ENCODE measurements around the gene KNCN. TPM values are rescaled to one million over a fixed set of nuclear protein-coding genes. Genes with fewer than 3 reads are reported as not detected.

KNCN gene
- total RNA-seq, 1 donor from 2014 or later: not detected

DNA sequence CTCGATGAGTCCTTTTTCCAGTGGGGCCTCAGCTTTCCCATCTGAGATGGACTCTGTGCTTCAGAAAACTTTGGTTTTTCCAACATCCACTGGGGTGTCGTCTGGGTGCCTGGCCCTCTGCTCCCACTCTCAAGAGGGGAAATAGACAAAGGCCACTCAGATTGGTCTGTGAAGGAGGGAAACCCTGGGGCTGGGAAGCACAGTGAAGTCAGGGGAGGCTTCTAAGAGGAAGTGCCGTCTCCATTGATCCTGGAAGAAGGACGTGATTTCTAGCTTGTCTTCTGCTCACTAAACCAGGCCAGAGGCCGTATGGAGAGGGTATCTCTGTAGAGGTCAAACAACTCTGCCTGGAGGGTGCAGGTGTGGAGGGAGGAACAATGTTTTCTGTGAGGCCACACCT is 5.2 kb downstream of the KNCN start:
- Mint-ChIP-seq H3K4me3 (no peak overlapping the region), H3K36me3 (no peaks in the 10 kb centered on the region), H3K27me3 (ENCODE audit: low read depth) (peaks cover 86% of the 10 kb centered on the region), H3K27ac (no peak overlapping the region), H3K4me1 (peaks cover 2% of the 10 kb centered on the region), H3K9me3 (no peaks in the 10 kb centered on the region)
- DNase-seq (ENCODE audit: low spot score in 2 of 2, unreplicated experiment in 2 of 2): no peak
- TF ChIP-seq, protein P1, sequence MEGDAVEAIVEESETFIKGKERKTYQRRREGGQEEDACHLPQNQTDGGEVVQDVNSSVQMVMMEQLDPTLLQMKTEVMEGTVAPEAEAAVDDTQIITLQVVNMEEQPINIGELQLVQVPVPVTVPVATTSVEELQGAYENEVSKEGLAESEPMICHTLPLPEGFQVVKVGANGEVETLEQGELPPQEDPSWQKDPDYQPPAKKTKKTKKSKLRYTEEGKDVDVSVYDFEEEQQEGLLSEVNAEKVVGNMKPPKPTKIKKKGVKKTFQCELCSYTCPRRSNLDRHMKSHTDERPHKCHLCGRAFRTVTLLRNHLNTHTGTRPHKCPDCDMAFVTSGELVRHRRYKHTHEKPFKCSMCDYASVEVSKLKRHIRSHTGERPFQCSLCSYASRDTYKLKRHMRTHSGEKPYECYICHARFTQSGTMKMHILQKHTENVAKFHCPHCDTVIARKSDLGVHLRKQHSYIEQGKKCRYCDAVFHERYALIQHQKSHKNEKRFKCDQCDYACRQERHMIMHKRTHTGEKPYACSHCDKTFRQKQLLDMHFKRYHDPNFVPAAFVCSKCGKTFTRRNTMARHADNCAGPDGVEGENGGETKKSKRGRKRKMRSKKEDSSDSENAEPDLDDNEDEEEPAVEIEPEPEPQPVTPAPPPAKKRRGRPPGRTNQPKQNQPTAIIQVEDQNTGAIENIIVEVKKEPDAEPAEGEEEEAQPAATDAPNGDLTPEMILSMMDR (IDR thresholded peaks at IDR 0.05; ENCODE audit: unreplicated experiment): no peak

DNA sequence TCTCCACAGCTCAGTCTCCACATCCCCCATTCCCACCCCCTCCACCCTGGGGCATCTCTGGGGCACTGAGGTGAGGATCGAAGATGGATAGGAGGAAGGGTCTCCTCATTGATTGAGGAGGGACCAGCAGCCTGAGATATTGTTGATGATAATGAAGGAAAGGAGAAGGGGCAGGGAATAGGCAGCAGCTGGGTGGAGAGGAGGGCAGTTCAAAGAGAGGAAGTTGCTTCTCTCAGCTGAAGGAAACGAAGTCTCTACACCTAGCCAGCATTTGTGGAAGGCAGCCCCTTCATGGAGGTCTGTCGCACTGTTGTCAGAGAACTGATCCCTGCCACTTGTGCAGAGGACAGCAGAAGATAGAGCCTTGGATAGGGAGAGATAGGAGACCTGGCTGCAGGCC is 5.7 kb downstream of the KNCN start:
- Mint-ChIP-seq H3K9me3 (no peaks in the 10 kb centered on the region), H3K4me3 (no peak overlapping the region), H3K27ac (no peak overlapping the region), H3K36me3 (no peaks in the 10 kb centered on the region), H3K4me1 (peaks cover 2% of the 10 kb centered on the region), H3K27me3 (ENCODE audit: low read depth) (peaks cover 86% of the 10 kb centered on the region)
- no peak for DNase-seq (ENCODE audit: low spot score in 2 of 2, unreplicated experiment in 2 of 2)
- TF ChIP-seq, protein P1 (IDR thresholded peaks at IDR 0.05; ENCODE audit: unreplicated experiment): no peak

DNA sequence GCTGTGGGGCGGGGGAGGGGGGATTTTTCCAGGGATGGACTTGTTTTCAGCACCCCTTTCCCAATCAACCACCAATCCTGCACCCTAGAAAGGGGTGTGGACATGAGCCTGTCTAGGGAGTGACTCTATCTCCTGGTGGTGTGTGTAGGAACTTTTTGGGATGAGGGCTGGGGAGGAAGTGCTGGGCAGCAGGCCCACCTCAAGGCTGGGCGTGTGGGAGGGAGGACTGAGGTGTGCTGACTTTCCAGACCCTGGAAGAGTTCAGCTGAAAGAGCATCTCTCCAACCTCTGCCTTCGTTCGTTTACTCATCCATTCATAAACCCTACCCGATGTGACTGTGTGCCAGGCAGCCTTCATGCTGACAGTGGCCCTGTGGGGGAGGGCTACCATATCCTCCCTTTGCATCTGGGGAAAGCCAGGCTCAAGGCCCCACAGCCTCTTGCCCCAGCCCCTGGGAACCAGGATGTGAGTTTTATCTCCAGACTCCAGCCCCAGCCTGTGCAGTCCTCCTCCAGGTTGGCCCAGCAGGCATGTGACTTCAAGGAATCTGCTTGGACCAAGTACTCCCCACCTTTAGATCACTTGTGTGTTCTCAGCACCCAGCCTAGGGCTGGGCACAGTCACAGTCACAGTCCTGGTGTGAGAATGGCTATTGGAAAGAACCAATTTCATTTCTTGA is 6.7 kb downstream of the KNCN start:
- no peak for DNase-seq (ENCODE audit: low spot score in 2 of 2, unreplicated experiment in 2 of 2)
- H3K27me3 Mint-ChIP-seq (ENCODE audit: low read depth): peaks cover 88% of the 10 kb centered on the region
- H3K36me3 Mint-ChIP-seq: no peaks in the 10 kb centered on the region
- TF ChIP-seq, protein P1 (IDR thresholded peaks at IDR 0.05; ENCODE audit: unreplicated experiment): no peak
- H3K27ac Mint-ChIP-seq: no peak overlapping the region
- no peaks in the 10 kb centered on the region for H3K9me3 Mint-ChIP-seq
- peak overlapping the region; percentile 53 for H3K4me3 Mint-ChIP-seq
- peaks cover 2% of the 10 kb centered on the region for H3K4me1 Mint-ChIP-seq

- no peak for DNase-seq (ENCODE audit: low spot score in 2 of 2, unreplicated experiment in 2 of 2)
- TF ChIP-seq, protein P1 (IDR thresholded peaks at IDR 0.05; ENCODE audit: unreplicated experiment): no peak
- peaks cover 2% of the 10 kb centered on the region for H3K4me1 Mint-ChIP-seq
- no peaks in the 10 kb centered on the region for H3K9me3 Mint-ChIP-seq
- peaks cover 88% of the 10 kb centered on the region for H3K27me3 Mint-ChIP-seq (ENCODE audit: low read depth)
- H3K36me3 Mint-ChIP-seq: no peaks in the 10 kb centered on the region
- H3K4me3 Mint-ChIP-seq: peak overlapping the region; percentile 53
- no peak overlapping the region for H3K27ac Mint-ChIP-seq
These were observed 7.5 kb downstream of the KNCN start for GRCh38 chr1:46543761-46544560.

- Mint-ChIP-seq H3K9me3 (no peaks in the 10 kb centered on the region), H3K27me3 (ENCODE audit: low read depth) (peaks cover 94% of the 10 kb centered on the region), H3K4me1 (peaks cover 2% of the 10 kb centered on the region), H3K27ac (no peak overlapping the region), H3K36me3 (no peaks in the 10 kb centered on the region), H3K4me3 (no peak overlapping the region)
- no peak for DNase-seq (ENCODE audit: low spot score in 2 of 2, unreplicated experiment in 2 of 2)
- TF ChIP-seq, protein P1 (IDR thresholded peaks at IDR 0.05; ENCODE audit: unreplicated experiment): no peak
These were observed 8.1 kb downstream of the KNCN start for GRCh38 chr1:46543382-46543760.
